ENCODE measurements around the gene CNOT4. TPM values are rescaled to one million over a fixed set of nuclear protein-coding genes. Genes with fewer than 3 reads are reported as not detected.

Gene CNOT4
- total and polyA plus RNA-seq, 10 of the 15 experiments (the other 5 are each of a cell fraction or from before 2014, with no cell fraction given) = 9.4 to 29.6 (median 16.6) TPM

DNA sequence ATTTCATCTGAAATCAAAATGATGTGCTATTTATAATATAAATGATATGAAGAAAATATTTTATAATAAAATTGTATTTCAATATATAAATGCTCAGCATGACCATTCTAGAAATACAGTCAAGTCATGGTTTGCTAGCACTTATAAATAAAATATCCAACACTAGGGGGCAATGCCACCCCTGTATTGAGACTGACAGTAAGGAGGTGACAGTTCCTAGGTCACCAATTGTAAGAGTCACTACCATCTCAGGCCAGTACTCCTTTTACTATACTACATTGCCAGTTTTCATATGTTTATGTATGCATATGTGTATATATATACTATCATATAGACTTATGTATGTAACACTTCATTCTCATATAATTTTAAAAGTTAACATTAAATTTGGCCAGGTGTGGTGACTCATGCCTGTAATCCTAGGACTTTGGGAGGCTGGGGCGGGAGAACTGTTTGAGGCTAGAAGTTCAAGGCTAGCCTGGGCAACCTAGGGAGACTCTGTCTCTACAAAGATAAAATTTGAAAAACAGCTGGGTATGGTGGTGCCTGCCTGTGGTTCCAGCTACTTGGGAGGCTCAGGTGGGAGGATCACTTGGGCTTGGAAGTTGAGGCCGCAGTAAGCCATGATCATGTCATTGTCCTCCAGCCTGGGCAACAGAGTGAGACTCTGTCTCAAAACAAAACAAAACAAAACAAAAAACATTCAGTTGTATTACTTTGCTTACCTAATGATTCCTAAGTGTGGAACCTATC is 2.4 kb upstream of the CNOT4 start (continued):
- TF ChIP-seq BACH1 (IDR thresholded peaks at IDR 0.05; ENCODE audit: borderline replicate concordance) (peak; percentile 96; the same call in 1 of the 2 replicates), SMC3 (IDR thresholded peaks at IDR 0.05; ENCODE audit: borderline replicate concordance, low read length) (peak; percentile 57; the same call in 1 of the 2 replicates), POLR2AphosphoS5 (IDR thresholded peaks at IDR 0.05; ENCODE audit: low read length) (no peak), TAF1 (IDR thresholded peaks at IDR 0.05; ENCODE audit: borderline replicate concordance, low read depth, low read length) (no peak), RFX5 (IDR thresholded peaks at IDR 0.05; ENCODE audit: low read depth, low read length) (no peak)

DNA sequence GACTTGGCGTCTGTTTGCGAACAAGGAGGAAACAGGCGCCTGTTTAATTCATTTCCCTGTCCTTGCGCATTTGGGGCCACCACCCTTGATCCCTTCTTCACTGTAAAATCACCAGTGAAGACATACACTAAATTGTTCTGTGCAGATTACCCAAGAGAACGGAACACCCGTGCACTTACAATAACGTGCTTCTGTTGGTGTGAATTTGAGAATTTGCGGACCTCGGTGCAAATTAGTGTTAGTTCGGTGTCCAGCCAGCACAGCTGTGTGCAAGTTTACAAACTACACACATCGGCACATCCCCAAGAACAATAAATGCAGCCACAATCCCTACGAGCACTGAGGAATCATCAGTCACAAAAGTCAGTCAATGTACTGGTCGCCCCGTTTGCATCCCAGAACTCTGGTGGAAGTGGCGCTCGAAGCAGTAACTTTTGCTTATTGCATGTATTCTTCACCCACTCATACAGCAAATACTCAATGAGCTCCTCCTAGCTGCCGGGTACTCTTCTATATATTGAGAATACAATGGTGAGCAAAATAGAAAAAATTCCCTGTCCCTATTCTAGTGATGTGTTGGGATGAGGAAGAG is 786 bp upstream of the CNOT4 start:
- ATAC-seq (no peak), FAIRE-seq (no peak), DNase-seq (ENCODE audit: low read depth, low spot score) (peak; percentile 4)
- intact Hi-C loops (cut with micrococcal nuclease; ENCODE audit: unreplicated experiment) (loop anchor here (1.0 to 5.0 kb wide), 4 partner anchors 47 to 230 kb away; partner anchors contain the start of genes NUP205 and STMP1), in situ Hi-C loops (cut with MboI) (loop anchor here (5.0 kb wide), 1 partner anchor 47 kb away; the partner anchor contains the start of gene NUP205)
- Histone ChIP-seq H3K4me1 (ENCODE audit: control insufficient read depth, insufficient read depth, low read length) (no peaks in the 10 kb centered on the region), H2AFZ (ENCODE audit: control insufficient read depth, low read depth, low read length) (peak overlapping the region; percentile 97), H3K4me3 (peak overlapping the region; percentile 94), H4K20me1 (ENCODE audit: control insufficient read depth, insufficient read depth) (no peaks in the 10 kb centered on the region), H3K9me3 (replicated peaks; ENCODE audit: control insufficient read depth, insufficient read depth, low read length) (no peaks in the 10 kb centered on the region), H3K27me3 (replicated peaks in 1 of 2; ENCODE audit: control insufficient read depth in 2 of 2, insufficient read depth in 2 of 2, low read length in 1 of 2) (no peaks in the 10 kb centered on the region), H3K27ac (ENCODE audit: control insufficient read depth, insufficient read depth) (no peak overlapping the region), H3K79me2 (ENCODE audit: control insufficient read depth, insufficient read depth, low read length) (peaks cover 41% of the 10 kb centered on the region), H3K9ac (ENCODE audit: control insufficient read depth, insufficient read depth, low read length) (peak overlapping the region; percentile 98), H3K4me2 (ENCODE audit: control insufficient read depth, insufficient read depth) (peak overlapping the region; percentile 100), H3K36me3 (ENCODE audit: control insufficient read depth in 2 of 2, insufficient read depth in 2 of 2, low read length in 1 of 2) (no peaks in the 10 kb centered on the region)
- BruUV-seq (replicated peaks) = no TSS peak
- SMC1A ChIA-PET (ENCODE audit: uncharacterized antibody, unreplicated experiment) = interaction anchor here (1.0 to 1.4 kb wide), 3 partner anchors 51 to 134 kb away, joined by 3 to 13 read pairs (median 5); no protein-coding TSS in a partner anchor
- CTCF ChIA-PET = interaction anchor here (0.6 to 1.6 kb wide), 11 partner anchors 10 to 237 kb away, joined by 3 to 16 read pairs (median 4); no protein-coding TSS in a partner anchor
- POLR2A ChIA-PET = no interaction called here
- RAD21 ChIA-PET (ENCODE audit: unreplicated experiment) = interaction anchor here (1.0 kb wide), 1 partner anchor 134 kb away, joined by 6 read pairs; no protein-coding TSS in a partner anchor
- WGBS (ENCODE audit: insufficient coverage, insufficient replicate concordance, low lambda C conversion rate, missing lambda C conversion rate) = 4% methylated on average over 17 of the region's 17 CpGs
- TF ChIP-seq MTA2 (IDR thresholded peaks at IDR 0.05; ENCODE audit: low read depth) (peak; percentile 9; the same call in 1 of the 2 replicates), LARP7 (IDR thresholded peaks at IDR 0.05) (0 out of 2 replicates have a peak, but pooled peaks have one; percentile 66), SMARCA5 (IDR thresholded peaks at IDR 0.05) (peak; percentile 23; the same call in 1 of the 2 replicates), IKZF2 (IDR thresholded peaks at IDR 0.05) (no peak)
- TF ChIP-seq, protein P1, sequence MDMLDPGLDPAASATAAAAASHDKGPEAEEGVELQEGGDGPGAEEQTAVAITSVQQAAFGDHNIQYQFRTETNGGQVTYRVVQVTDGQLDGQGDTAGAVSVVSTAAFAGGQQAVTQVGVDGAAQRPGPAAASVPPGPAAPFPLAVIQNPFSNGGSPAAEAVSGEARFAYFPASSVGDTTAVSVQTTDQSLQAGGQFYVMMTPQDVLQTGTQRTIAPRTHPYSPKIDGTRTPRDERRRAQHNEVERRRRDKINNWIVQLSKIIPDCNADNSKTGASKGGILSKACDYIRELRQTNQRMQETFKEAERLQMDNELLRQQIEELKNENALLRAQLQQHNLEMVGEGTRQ (IDR thresholded peaks at IDR 0.05; ENCODE audit: borderline replicate concordance, low read depth, low read length) = no peak
- TF ChIP-seq, protein P2, sequence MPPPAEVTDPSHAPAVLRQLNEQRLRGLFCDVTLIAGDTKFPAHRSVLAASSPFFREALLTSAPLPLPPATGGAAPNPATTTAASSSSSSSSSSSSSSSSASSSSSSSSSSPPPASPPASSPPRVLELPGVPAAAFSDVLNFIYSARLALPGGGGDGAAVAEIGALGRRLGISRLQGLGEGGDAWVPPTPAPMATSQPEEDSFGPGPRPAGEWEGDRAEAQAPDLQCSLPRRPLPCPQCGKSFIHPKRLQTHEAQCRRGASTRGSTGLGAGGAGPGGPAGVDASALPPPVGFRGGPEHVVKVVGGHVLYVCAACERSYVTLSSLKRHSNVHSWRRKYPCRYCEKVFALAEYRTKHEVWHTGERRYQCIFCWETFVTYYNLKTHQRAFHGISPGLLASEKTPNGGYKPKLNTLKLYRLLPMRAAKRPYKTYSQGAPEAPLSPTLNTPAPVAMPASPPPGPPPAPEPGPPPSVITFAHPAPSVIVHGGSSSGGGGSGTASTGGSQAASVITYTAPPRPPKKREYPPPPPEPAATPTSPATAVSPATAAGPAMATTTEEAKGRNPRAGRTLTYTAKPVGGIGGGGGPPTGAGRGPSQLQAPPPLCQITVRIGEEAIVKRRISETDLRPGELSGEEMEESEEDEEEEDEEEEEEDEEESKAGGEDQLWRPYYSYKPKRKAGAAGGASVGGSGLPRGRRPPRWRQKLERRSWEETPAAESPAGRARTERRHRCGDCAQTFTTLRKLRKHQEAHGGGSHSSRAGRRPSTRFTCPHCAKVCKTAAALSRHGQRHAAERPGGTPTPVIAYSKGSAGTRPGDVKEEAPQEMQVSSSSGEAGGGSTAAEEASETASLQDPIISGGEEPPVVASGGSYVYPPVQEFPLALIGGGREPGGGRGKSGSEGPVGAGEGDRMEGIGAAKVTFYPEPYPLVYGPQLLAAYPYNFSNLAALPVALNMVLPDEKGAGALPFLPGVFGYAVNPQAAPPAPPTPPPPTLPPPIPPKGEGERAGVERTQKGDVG (CRISPR knock-in tag; IDR thresholded peaks at IDR 0.05) = no peak
- TF ChIP-seq, protein P3, sequence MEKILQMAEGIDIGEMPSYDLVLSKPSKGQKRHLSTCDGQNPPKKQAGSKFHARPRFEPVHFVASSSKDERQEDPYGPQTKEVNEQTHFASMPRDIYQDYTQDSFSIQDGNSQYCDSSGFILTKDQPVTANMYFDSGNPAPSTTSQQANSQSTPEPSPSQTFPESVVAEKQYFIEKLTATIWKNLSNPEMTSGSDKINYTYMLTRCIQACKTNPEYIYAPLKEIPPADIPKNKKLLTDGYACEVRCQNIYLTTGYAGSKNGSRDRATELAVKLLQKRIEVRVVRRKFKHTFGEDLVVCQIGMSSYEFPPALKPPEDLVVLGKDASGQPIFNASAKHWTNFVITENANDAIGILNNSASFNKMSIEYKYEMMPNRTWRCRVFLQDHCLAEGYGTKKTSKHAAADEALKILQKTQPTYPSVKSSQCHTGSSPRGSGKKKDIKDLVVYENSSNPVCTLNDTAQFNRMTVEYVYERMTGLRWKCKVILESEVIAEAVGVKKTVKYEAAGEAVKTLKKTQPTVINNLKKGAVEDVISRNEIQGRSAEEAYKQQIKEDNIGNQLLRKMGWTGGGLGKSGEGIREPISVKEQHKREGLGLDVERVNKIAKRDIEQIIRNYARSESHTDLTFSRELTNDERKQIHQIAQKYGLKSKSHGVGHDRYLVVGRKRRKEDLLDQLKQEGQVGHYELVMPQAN (conservative IDR thresholded peaks at IDR 0.05) = 0 out of 2 replicates have a peak, but pooled peaks have one; percentile 0

Data from GM12878 (cell line).